Stimulated activated CD8-positive, alpha-beta memory T cell treated with anti-CD3 and anti-CD28 coated beads, Interleukin-15, amount 100 ng/mL, for 4 hours (primary cell): ENCODE results near the gene TSPAN5.
A peak's percentile ranks its signal among the peaks of the same experiment; 100 is the strongest.
"Not testable (repeated sequence)": the region's sequence is repeated elsewhere in the genome, so short reads cannot be mapped to it uniquely, and the experiment has no call there.

ENCODE experiments used
- DNase-seq, 2 donors: peaks; one replicate each; pipeline ENCODE4 v3.0.0-alpha.2; 2020; ENCODE audit warnings: low read depth in 2 of 2

TSPAN5 gene

GRCh38 chr4:98658287-98659105 is at the start of gene TSPAN5:
Gene TSPAN5, minus strand, starts transcription at chr4:98658611.
- DNase-seq = peak; percentile 71 to 79

- no peak for DNase-seq
Observed at GRCh38 chr4:98706935-98707334, 48.5 kb upstream of the TSPAN5 start.

- DNase-seq = peak in 1 of 2 donors; percentile 9
Observed at GRCh38 chr4:98706200-98706813, 47.9 kb upstream of the TSPAN5 start.

GRCh38 chr4:98705586-98705985 is 47.2 kb upstream of the TSPAN5 start:
- DNase-seq = not testable (repeated sequence)

GRCh38 chr4:98700656-98701055 is 42.2 kb upstream of the TSPAN5 start:
- DNase-seq = no peak

- no peak for DNase-seq
Observed at GRCh38 chr4:98694076-98694475, 35.7 kb upstream of the TSPAN5 start.

GRCh38 chr4:98692411-98692810 is 34.0 kb upstream of the TSPAN5 start:
- DNase-seq = no peak

- DNase-seq = no peak
Observed at GRCh38 chr4:98691588-98691987, 33.2 kb upstream of the TSPAN5 start.

GRCh38 chr4:98689507-98690174 is 31.2 kb upstream of the TSPAN5 start:
- no peak for DNase-seq

- no peak for DNase-seq
Observed at GRCh38 chr4:98688411-98689290, 30.2 kb upstream of the TSPAN5 start.

- no peak for DNase-seq
Observed at GRCh38 chr4:98687876-98688275, 29.5 kb upstream of the TSPAN5 start.

GRCh38 chr4:98686847-98687246 is 28.4 kb upstream of the TSPAN5 start:
- DNase-seq = no peak

GRCh38 chr4:98686043-98686707 is 27.8 kb upstream of the TSPAN5 start:
- no peak for DNase-seq

GRCh38 chr4:98685225-98686042 is 27.0 kb upstream of the TSPAN5 start:
- DNase-seq = no peak

GRCh38 chr4:98682719-98683118 is 24.3 kb upstream of the TSPAN5 start:
- no peak for DNase-seq

- no peak for DNase-seq
Observed at GRCh38 chr4:98680806-98681205, 22.4 kb upstream of the TSPAN5 start.

- no peak for DNase-seq
Observed at GRCh38 chr4:98679738-98680137, 21.3 kb upstream of the TSPAN5 start.

- no peak for DNase-seq
Observed at GRCh38 chr4:98677799-98678198, 19.4 kb upstream of the TSPAN5 start.

- DNase-seq = no peak
Observed at GRCh38 chr4:98674404-98675173, 16.2 kb upstream of the TSPAN5 start.

- DNase-seq = no peak
Observed at GRCh38 chr4:98673978-98674377, 15.6 kb upstream of the TSPAN5 start.
